Lower leg skin (tissue), 4 donors: ENCODE results near the gene CAMP. TPM values are rescaled to one million over a fixed set of nuclear protein-coding genes. Genes with fewer than 3 reads are reported as not detected.
A peak's percentile ranks its signal among the peaks of the same experiment; 100 is the strongest.

Experiments used
- DNase-seq, 2 donors: peaks; one replicate each; pipeline ENCODE4 v3.0.0-alpha.2; 2019; ENCODE audit warnings: low spot score in 2 of 2
- H3K4me3 ChIP-seq: fragments of 200-600 bp; sonication (generic); 2 replicates; pipeline ENCODE4 v1.5.1; 2017; ENCODE audit warnings: mild to moderate bottlenecking, low read depth; ENCODE audit not compliant: poor library complexity, severe bottlenecking
- CTCF ChIP-seq, 3 donors: fragments of 450-650 bp; IDR thresholded peaks; one replicate each; pipeline ENCODE4 v1.5.1; 2016; ENCODE audit warnings: antibody characterized with exemption in 3 of 3, mild to moderate bottlenecking in 3 of 3, moderate library complexity in 2 of 3
- POLR2A ChIP-seq, 2 donors: fragments of 450-650 bp; IDR thresholded peaks; one replicate each; pipeline ENCODE4 v1.6.1; 2016 to 2017; ENCODE audit warnings: antibody characterized with exemption in 2 of 2, mild to moderate bottlenecking in 1 of 2, moderate library complexity in 1 of 2
- WGBS, 2 donors: methylation state at CpG; one replicate each; pipeline ENCODE4 v1.1.5; 2018; 5-methylcytosine and 5-hydroxymethylcytosine counted together
- intact Hi-C: fragments of 100-400 bp; cut with DNase I; formaldehyde crosslinking; loops from one replicate; pipeline ENCODE4 v1.15.0; 2023; ENCODE audit warnings: low total_unique reads
- total RNA-seq, 4 donors: library from RNA; depleted of rRNA; stranded (reverse); fragments of >200 nt; gene quantifications; one replicate each; pipeline ENCODE4 v1.1.0, GENCODE V29; 2016

Gene CAMP
- total RNA-seq, 4 donors from 2014 or later = 1.1 TPM; not detected in 3

GRCh38 chr3:48226939-48227338, 3.6 kb downstream of the CAMP start:
- intact Hi-C loops = no loop called here

GRCh38 chr3:48232232-48232631, 8.9 kb downstream of the CAMP start:
- DNase-seq = no peak
- intact Hi-C loops = no loop called here
- WGBS, 2 donors = 52 to 63% methylated on average over 4 of the region's 4 CpGs
- H3K4me3 ChIP-seq = no peak overlapping the region
- TF ChIP-seq CTCF (IDR thresholded peaks at IDR 0.05) (no peak), POLR2A (IDR thresholded peaks at IDR 0.05) (no peak)

More at GRCh38 chr3:48226939-48227338, 3.6 kb downstream of the CAMP start:
- H3K4me3 ChIP-seq = no peak overlapping the region
- DNase-seq = no peak
- WGBS, 2 donors = 43 to 65% methylated on average over 3 of the region's 3 CpGs
- TF ChIP-seq CTCF (IDR thresholded peaks at IDR 0.05) (no peak), POLR2A (IDR thresholded peaks at IDR 0.05) (no peak)

- H3K4me3 ChIP-seq = no peak overlapping the region
- DNase-seq = peak; percentile 59 to 93
- TF ChIP-seq POLR2A (IDR thresholded peaks at IDR 0.05) (no peak), CTCF (IDR thresholded peaks at IDR 0.05) (no peak)
- 29 to 33% methylated on average over 6 of the region's 6 CpGs for WGBS, 2 donors
- intact Hi-C loops = no loop called here
Measured at GRCh38 chr3:48232734-48233133, 9.4 kb downstream of the CAMP start.

GRCh38 chr3:48233542-48233941, 10.2 kb downstream of the CAMP start:
- intact Hi-C loops = no loop called here
- DNase-seq = no peak
- no peak overlapping the region for H3K4me3 ChIP-seq
- TF ChIP-seq POLR2A (IDR thresholded peaks at IDR 0.05) = no peak
- TF ChIP-seq CTCF (IDR thresholded peaks at IDR 0.05) = no peak
- WGBS, 2 donors = 82 to 93% methylated on average over 2 of the region's 2 CpGs

GRCh38 chr3:48236531-48236930, 13.2 kb downstream of the CAMP start:
- DNase-seq = peak in 1 of 2 donors; percentile 40
- H3K4me3 ChIP-seq = no peak overlapping the region
- intact Hi-C loops = no loop called here
- WGBS, 2 donors = 57 to 61% methylated on average over 1 of the region's 1 CpG
- no peak for TF ChIP-seq POLR2A (IDR thresholded peaks at IDR 0.05)
- TF ChIP-seq CTCF (IDR thresholded peaks at IDR 0.05) = no peak

- H3K4me3 ChIP-seq = no peak overlapping the region
- intact Hi-C loops = no loop called here
- TF ChIP-seq POLR2A (IDR thresholded peaks at IDR 0.05) (no peak), CTCF (IDR thresholded peaks at IDR 0.05) (no peak)
- WGBS, 2 donors = 68 to 71% methylated on average over 15 of the region's 15 CpGs
- DNase-seq = no peak
Measured at GRCh38 chr3:48238531-48239085, 15.3 kb downstream of the CAMP start.
